Vagina (tissue), 2 donors: ENCODE data around the gene ALDH1B1.

Experiments
- CTCF ChIP-seq, 3 experiments: fragments of 450-650 bp in 2 of 3; fragments of 200-600 bp in 1 of 3; sonication (generic) in 1 of 3; IDR thresholded peaks; one replicate each; pipeline ENCODE4 v1.5.1; 2017 to 2019; ENCODE audit warnings: antibody characterized with exemption in 3 of 3, mild to moderate bottlenecking in 2 of 3, moderate library complexity in 2 of 3
- POLR2A ChIP-seq, 2 donors: fragments of 450-650 bp; IDR thresholded peaks; one replicate each; pipeline ENCODE4 v1.6.1; 2017; ENCODE audit warnings: antibody characterized with exemption in 2 of 2, mild to moderate bottlenecking in 2 of 2, moderate library complexity in 2 of 2

- TF ChIP-seq CTCF (IDR thresholded peaks at IDR 0.05) (no peak), POLR2A (IDR thresholded peaks at IDR 0.05) (no peak)
Measured at GRCh38 chr9:38380230-38380871, 12.2 kb upstream of the ALDH1B1 start.
